Activated CD8-positive, alpha-beta memory T cell treated with anti-CD3 and anti-CD28 coated beads, Interleukin-2, amount 50 U/mL, for 1 hour (primary cell): ENCODE measurements around the gene ETV7.

Experiments used
- DNase-seq: peaks from one replicate; pipeline ENCODE4 v3.0.0-alpha.2; 2020; ENCODE audit errors: extremely low read depth

ETV7 gene

GRCh38 chr6:36383606-36384005 lies 3.9 kb downstream of the ETV7 start:
- no peak for DNase-seq

GRCh38 chr6:36382976-36383375 lies 4.5 kb downstream of the ETV7 start:
- DNase-seq: no peak

GRCh38 chr6:36381502-36382389 lies 5.7 kb downstream of the ETV7 start:
- no peak for DNase-seq

GRCh38 chr6:36380166-36380565 lies 7.3 kb downstream of the ETV7 start:
- DNase-seq: no peak

GRCh38 chr6:36378936-36379335 lies 8.5 kb downstream of the ETV7 start:
- no peak for DNase-seq

- DNase-seq: no peak
Observed at GRCh38 chr6:36378243-36378920, 9.1 kb downstream of the ETV7 start.

- DNase-seq: no peak
Observed at GRCh38 chr6:36377594-36377993, 9.9 kb downstream of the ETV7 start.

GRCh38 chr6:36376742-36377141 lies 10.7 kb downstream of the ETV7 start:
- no peak for DNase-seq

- no peak for DNase-seq
Observed at GRCh38 chr6:36376183-36376582, 11.3 kb downstream of the ETV7 start.

GRCh38 chr6:36375644-36376155 lies 11.8 kb downstream of the ETV7 start:
- no peak for DNase-seq

GRCh38 chr6:36374972-36375371 lies 12.5 kb downstream of the ETV7 start:
- no peak for DNase-seq

- no peak for DNase-seq
Observed at GRCh38 chr6:36374194-36374593, 13.3 kb downstream of the ETV7 start.

- no peak for DNase-seq
Observed at GRCh38 chr6:36373368-36374019, 14.0 kb downstream of the ETV7 start.

- no peak for DNase-seq
Observed at GRCh38 chr6:36372088-36372487, 15.4 kb downstream of the ETV7 start.

GRCh38 chr6:36371211-36371610 lies 16.3 kb downstream of the ETV7 start:
- no peak for DNase-seq

- no peak for DNase-seq
Observed at GRCh38 chr6:36370638-36371037, 16.8 kb downstream of the ETV7 start.

- DNase-seq: no peak
Observed at GRCh38 chr6:36368921-36369865, 18.3 kb downstream of the ETV7 start.

GRCh38 chr6:36368421-36368820 lies 19.0 kb downstream of the ETV7 start:
- DNase-seq: no peak

- no peak for DNase-seq
Observed at GRCh38 chr6:36367743-36368142, 19.7 kb downstream of the ETV7 start.

GRCh38 chr6:36364669-36365479 lies 22.6 kb downstream of the ETV7 start:
- no peak for DNase-seq
